GM19035 (cell line): Measurements from ENCODE around the gene VWA2.

Experiments
- ATAC-seq: cut with Tn5 transposase; IDR thresholded peaks from one replicate; pipeline ENCODE4 v1.9.1; 2021; ENCODE audit not compliant: unreplicated experiment

The VWA2 gene

GRCh38 chr10:114295393-114295792 lies 56.3 kb downstream of the VWA2 start:
- ATAC-seq: no peak

GRCh38 chr10:114297136-114297705 lies 58.2 kb downstream of the VWA2 start:
- no peak for ATAC-seq

- ATAC-seq: no peak
Measured at GRCh38 chr10:114300036-114300645, 61.1 kb downstream of the VWA2 start.

GRCh38 chr10:114301177-114301576 lies 62.1 kb downstream of the VWA2 start:
- no peak for ATAC-seq

- ATAC-seq: no peak
Measured at GRCh38 chr10:114301951-114302710, 63.1 kb downstream of the VWA2 start.

- peak; percentile 8 for ATAC-seq
Measured at GRCh38 chr10:114303556-114303955, 64.5 kb downstream of the VWA2 start.

GRCh38 chr10:114304017-114304570 lies 65.0 kb downstream of the VWA2 start:
- ATAC-seq: peak; percentile 83

- peak; percentile 65 for ATAC-seq
Measured at GRCh38 chr10:114304571-114305421, 65.7 kb downstream of the VWA2 start.

GRCh38 chr10:114305521-114305925 lies 66.5 kb downstream of the VWA2 start:
- no peak for ATAC-seq

GRCh38 chr10:114306116-114306973 lies 67.3 kb downstream of the VWA2 start:
- no peak for ATAC-seq

- ATAC-seq: no peak
Measured at GRCh38 chr10:114307731-114308130, 68.7 kb downstream of the VWA2 start.

- peak; percentile 30 for ATAC-seq
Measured at GRCh38 chr10:114308531-114309363, 69.7 kb downstream of the VWA2 start.

- no peak for ATAC-seq
Measured at GRCh38 chr10:114309364-114309651, 70.3 kb downstream of the VWA2 start.

- ATAC-seq: no peak
Measured at GRCh38 chr10:114310346-114310745, 71.3 kb downstream of the VWA2 start.

- no peak for ATAC-seq
Measured at GRCh38 chr10:114311023-114311422, 72.0 kb downstream of the VWA2 start.

GRCh38 chr10:114311496-114312209 lies 72.6 kb downstream of the VWA2 start:
- ATAC-seq: no peak

- ATAC-seq: no peak
Measured at GRCh38 chr10:114313139-114313538, 74.1 kb downstream of the VWA2 start.

- no peak for ATAC-seq
Measured at GRCh38 chr10:114313866-114314265, 74.8 kb downstream of the VWA2 start.
